ENCODE measurements around the gene ITGB2. TPM values are rescaled to one million over a fixed set of nuclear protein-coding genes. Genes with fewer than 3 reads are reported as not detected.

Gene ITGB2
- total RNA-seq, 6 donors from 2014 or later, result 73.1 to 435 (median 149) TPM

DNA sequence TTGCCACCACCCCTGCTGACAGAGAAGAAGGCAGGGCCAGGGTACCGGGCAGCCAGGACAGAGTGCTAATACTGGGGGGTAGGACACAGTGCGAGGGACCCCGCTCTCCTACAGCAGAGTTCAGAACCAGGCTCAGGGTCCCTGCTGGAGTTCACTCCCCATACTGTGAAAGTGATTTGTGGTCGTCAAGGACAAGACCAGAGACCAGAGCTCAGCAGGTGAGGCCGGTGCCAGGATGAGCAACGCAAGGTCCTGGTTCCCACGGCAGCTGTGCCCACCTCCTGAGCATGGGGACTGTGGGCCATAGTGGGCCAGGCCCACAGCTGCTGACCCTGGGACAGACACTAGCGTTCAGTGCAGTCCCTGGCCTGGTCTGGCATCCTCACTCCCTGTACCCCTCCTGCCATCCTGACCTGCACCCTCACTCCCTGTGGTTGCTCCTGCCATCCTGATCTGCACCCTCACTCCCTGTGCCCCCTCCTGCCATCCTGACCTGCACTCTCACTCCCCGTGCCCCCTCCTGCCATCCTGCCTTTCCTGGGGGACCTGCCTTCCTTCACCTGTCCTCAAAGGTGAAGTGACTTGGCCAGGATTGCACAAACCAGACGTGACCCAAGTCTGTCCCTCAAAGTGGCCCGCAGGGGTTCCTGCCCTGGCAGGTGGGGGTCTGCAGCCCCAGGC is 33.4 kb downstream of the ITGB2 start:
- DNase-seq, result no peak

DNA sequence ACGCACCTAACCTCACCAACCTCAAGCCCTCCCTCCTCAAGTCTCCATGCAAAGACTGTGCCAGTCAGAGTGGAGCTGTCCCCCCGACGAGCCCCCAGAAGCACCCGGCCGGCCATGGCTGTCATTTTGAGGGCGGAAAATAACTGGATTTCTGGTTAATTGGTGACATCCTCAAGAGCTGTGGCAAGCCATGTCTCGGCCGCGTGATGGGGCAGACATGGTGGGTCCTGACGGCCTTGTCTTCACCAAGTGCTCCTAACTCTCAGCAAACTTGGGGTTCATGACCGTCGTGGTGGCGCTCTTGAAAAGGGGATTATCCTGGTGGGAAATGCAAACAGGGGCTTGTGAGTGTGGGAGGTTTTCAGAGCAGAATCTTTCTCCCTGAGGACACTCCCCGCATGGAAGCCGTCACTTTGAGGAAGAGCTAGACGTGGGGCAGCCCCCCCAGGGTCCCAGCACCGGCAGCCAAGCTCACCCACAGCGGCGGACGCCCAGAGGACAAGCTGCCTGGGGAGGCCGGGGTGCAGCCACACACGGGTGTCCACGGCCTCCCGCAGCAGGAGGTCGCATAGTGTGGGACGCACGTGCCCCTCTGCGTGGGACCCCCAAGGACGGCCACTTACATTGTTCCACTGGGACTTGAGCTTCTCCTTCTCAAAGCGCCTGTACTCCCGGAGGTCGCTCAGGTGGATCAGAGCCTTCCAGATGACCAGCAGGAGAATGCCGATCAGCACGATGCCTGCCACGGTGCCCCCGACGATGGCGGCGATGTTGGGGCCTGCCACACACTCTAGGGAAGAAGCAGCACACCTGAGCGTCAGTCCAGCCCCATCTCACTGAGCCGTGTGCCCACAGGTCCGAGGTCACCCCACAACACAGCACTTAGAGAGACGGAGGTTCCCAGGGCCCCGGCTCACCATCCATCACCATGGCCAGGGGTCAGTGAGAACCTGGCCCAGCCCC is 34.3 kb downstream of the ITGB2 start:
- H3K27me3 ChIP-seq, result no peaks in the 10 kb centered on the region
- ATAC-seq (ENCODE audit: low FRiP score in 2 of 2) (no peak), DNase-seq (peak in 1 of 2 donors; percentile 66)
- TF ChIP-seq POLR2A (IDR thresholded peaks at IDR 0.05) (no peak), EP300 (IDR thresholded peaks at IDR 0.05) (no peak), POLR2AphosphoS5 (IDR thresholded peaks at IDR 0.05) (no peak)
- TF ChIP-seq, protein P1, sequence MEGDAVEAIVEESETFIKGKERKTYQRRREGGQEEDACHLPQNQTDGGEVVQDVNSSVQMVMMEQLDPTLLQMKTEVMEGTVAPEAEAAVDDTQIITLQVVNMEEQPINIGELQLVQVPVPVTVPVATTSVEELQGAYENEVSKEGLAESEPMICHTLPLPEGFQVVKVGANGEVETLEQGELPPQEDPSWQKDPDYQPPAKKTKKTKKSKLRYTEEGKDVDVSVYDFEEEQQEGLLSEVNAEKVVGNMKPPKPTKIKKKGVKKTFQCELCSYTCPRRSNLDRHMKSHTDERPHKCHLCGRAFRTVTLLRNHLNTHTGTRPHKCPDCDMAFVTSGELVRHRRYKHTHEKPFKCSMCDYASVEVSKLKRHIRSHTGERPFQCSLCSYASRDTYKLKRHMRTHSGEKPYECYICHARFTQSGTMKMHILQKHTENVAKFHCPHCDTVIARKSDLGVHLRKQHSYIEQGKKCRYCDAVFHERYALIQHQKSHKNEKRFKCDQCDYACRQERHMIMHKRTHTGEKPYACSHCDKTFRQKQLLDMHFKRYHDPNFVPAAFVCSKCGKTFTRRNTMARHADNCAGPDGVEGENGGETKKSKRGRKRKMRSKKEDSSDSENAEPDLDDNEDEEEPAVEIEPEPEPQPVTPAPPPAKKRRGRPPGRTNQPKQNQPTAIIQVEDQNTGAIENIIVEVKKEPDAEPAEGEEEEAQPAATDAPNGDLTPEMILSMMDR (IDR thresholded peaks at IDR 0.05), result no peak
- H3K9me3 ChIP-seq, result no peaks in the 10 kb centered on the region
- H3K4me1 ChIP-seq, result peaks cover 14 to 21% (median 17%) of the 10 kb centered on the region in 4 donors
- H3K4me3 ChIP-seq, result no peak overlapping the region
- no peak overlapping the region for H3K27ac ChIP-seq
- peaks cover 0 to 41% (median 0%) of the 10 kb centered on the region in 4 donors for H3K36me3 ChIP-seq
- 90 to 94% methylated on average over 13 to 43 of the region's 44 CpGs for WGBS, 2 donors

More for the DNA sequence above, 33.4 kb downstream of the ITGB2 start:
- 87 to 92% methylated on average over 10 to 11 of the region's 11 CpGs for WGBS, 2 donors
- no peak overlapping the region for H3K4me3 ChIP-seq
- ATAC-seq (ENCODE audit: low FRiP score in 2 of 2), result no peak
- H3K36me3 ChIP-seq, result peaks cover 0 to 41% (median 0%) of the 10 kb centered on the region in 4 donors
- H3K27me3 ChIP-seq, result no peaks in the 10 kb centered on the region
- H3K27ac ChIP-seq, result no peak overlapping the region
- no peaks in the 10 kb centered on the region for H3K9me3 ChIP-seq
- H3K4me1 ChIP-seq, result peaks cover 5 to 12% (median 8%) of the 10 kb centered on the region in 4 donors
- TF ChIP-seq EP300 (IDR thresholded peaks at IDR 0.05) (no peak), POLR2A (IDR thresholded peaks at IDR 0.05) (no peak)

DNA sequence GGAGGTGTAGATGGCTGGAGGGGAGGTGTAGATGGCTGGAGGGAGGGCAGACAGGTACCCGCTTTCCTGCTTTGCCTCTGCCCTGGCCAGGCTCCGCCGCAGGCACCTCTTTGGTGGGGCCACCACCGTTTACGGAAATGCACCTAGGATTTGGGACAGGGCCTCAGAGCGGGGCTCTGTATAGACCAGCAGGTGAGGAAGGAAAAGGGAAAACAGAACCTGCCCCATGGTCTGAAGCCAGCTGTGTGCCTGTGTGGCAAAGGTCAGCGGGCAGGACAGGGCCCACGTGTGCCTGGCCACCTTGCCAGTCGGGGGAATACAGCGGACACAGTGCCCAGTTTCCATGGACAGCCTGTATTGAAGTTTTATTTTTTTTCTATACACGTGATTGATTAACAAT is 35.1 kb downstream of the ITGB2 start:
- Histone ChIP-seq H3K27me3 (no peaks in the 10 kb centered on the region), H3K9me3 (no peaks in the 10 kb centered on the region), H3K36me3 (peaks cover 0 to 35% (median 0%) of the 10 kb centered on the region in 4 donors), H3K4me3 (no peak overlapping the region), H3K4me1 (peaks cover 22 to 29% (median 23%) of the 10 kb centered on the region in 4 donors), H3K27ac (no peak overlapping the region)
- ATAC-seq (ENCODE audit: low FRiP score in 2 of 2), result no peak
- 78 to 87% methylated on average over 11 of the region's 11 CpGs for WGBS, 2 donors
- TF ChIP-seq, protein P1 (IDR thresholded peaks at IDR 0.05), result no peak
- TF ChIP-seq POLR2A (IDR thresholded peaks at IDR 0.05) (no peak), POLR2AphosphoS5 (IDR thresholded peaks at IDR 0.05) (no peak), EP300 (IDR thresholded peaks at IDR 0.05) (no peak)
- DNase-seq, result no peak

- no peaks in the 10 kb centered on the region for H3K27me3 ChIP-seq
- DNase-seq (no peak), ATAC-seq (ENCODE audit: low FRiP score in 2 of 2) (no peak)
- H3K4me1 ChIP-seq, result peaks cover 33 to 43% (median 38%) of the 10 kb centered on the region in 4 donors
- TF ChIP-seq POLR2A (IDR thresholded peaks at IDR 0.05) (no peak), POLR2AphosphoS5 (IDR thresholded peaks at IDR 0.05) (no peak), EP300 (IDR thresholded peaks at IDR 0.05) (no peak)
- TF ChIP-seq, protein P1 (IDR thresholded peaks at IDR 0.05), result no peak
- H3K9me3 ChIP-seq, result no peaks in the 10 kb centered on the region
- WGBS, 2 donors, result 71 to 79% methylated on average over 4 to 7 of the region's 7 CpGs
- H3K4me3 ChIP-seq, result no peak overlapping the region
- H3K36me3 ChIP-seq, result peaks cover 0 to 27% (median 0%) of the 10 kb centered on the region in 4 donors
- peak overlapping the region in 1 of 4 donors; percentile 15 for H3K27ac ChIP-seq
Measured at GRCh38 chr21:44884097-44884496, 36.6 kb downstream of the ITGB2 start.

- peak overlapping the region in 3 of 4 donors; percentile 62 to 83 (median 78) for H3K27ac ChIP-seq
- H3K36me3 ChIP-seq, result peaks cover 0 to 18% (median 0%) of the 10 kb centered on the region in 4 donors
- H3K4me1 ChIP-seq, result peaks cover 33 to 51% (median 43%) of the 10 kb centered on the region in 4 donors
- no peak for DNase-seq
- TF ChIP-seq, protein P1 (IDR thresholded peaks at IDR 0.05), result no peak
- no peak for TF ChIP-seq POLR2AphosphoS5 (IDR thresholded peaks at IDR 0.05)
- no peak for TF ChIP-seq EP300 (IDR thresholded peaks at IDR 0.05)
- no peak for TF ChIP-seq POLR2A (IDR thresholded peaks at IDR 0.05)
- H3K4me3 ChIP-seq, result no peak overlapping the region
- ATAC-seq (ENCODE audit: low FRiP score in 2 of 2), result no peak
- WGBS, 2 donors, result 77 to 88% methylated on average over 5 to 11 of the region's 11 CpGs
- H3K9me3 ChIP-seq, result no peaks in the 10 kb centered on the region
- H3K27me3 ChIP-seq, result no peaks in the 10 kb centered on the region
Measured at GRCh38 chr21:44883250-44883649, 37.4 kb downstream of the ITGB2 start.
